Testis (tissue), 2 donors: ENCODE results near the gene BEAN1.

Source experiments
- POLR2A ChIP-seq: fragments of 450-650 bp; IDR thresholded peaks from one replicate; pipeline ENCODE4 v1.6.1; 2017; ENCODE audit warnings: antibody characterized with exemption, mild to moderate bottlenecking, moderate library complexity
- TF ChIP-seq, protein P1 (sequence below), 3 experiments: fragments of 450-650 bp in 2 of 3; fragments of 200-600 bp in 1 of 3; sonication (generic) in 1 of 3; IDR thresholded peaks; one replicate each; pipeline ENCODE4 v1.5.1; 2016 to 2019; ENCODE audit warnings: antibody characterized with exemption in 3 of 3, mild to moderate bottlenecking in 2 of 3, moderate library complexity in 1 of 3

- no peak for TF ChIP-seq POLR2A
- TF ChIP-seq, protein P1, sequence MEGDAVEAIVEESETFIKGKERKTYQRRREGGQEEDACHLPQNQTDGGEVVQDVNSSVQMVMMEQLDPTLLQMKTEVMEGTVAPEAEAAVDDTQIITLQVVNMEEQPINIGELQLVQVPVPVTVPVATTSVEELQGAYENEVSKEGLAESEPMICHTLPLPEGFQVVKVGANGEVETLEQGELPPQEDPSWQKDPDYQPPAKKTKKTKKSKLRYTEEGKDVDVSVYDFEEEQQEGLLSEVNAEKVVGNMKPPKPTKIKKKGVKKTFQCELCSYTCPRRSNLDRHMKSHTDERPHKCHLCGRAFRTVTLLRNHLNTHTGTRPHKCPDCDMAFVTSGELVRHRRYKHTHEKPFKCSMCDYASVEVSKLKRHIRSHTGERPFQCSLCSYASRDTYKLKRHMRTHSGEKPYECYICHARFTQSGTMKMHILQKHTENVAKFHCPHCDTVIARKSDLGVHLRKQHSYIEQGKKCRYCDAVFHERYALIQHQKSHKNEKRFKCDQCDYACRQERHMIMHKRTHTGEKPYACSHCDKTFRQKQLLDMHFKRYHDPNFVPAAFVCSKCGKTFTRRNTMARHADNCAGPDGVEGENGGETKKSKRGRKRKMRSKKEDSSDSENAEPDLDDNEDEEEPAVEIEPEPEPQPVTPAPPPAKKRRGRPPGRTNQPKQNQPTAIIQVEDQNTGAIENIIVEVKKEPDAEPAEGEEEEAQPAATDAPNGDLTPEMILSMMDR (IDR thresholded peaks at IDR 0.05), result no peak
Measured at GRCh38 chr16:66426112-66427035, 721 bp upstream of the BEAN1 start.
